ENCODE data around the gene TRIM24. TPM values are rescaled to one million over a fixed set of nuclear protein-coding genes. Genes with fewer than 3 reads are reported as not detected.
"Not testable (repeated sequence)": the region's sequence is repeated elsewhere in the genome, so short reads cannot be mapped to it uniquely, and the experiment has no call there.

TRIM24 gene
- total RNA-seq, 2 experiments from 2014 or later = 11.6 to 12.3 TPM

DNA sequence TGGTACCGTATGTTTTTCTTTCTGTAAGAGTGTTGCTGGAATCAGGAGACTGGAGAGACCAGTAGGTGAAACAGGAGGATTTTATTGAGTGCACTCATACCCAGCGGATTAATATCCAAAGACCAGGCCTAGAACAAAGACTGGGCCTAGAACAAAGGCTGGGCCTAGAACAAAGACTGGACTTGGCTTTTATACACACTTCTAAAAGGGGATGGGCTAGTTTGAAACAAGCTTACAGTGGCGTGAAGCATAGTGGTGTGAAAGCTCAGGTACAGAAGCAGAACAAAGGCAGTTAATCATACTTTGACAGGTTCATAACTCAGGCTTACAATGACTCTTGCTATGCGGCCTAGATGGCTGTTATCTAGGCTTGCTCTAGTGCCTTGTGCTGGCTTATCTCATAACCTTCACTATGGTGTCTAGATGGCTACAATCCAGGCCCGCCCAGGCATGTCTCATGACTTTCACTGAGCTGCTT, 67.7 kb downstream of the TRIM24 start:
- Mint-ChIP-seq H3K36me3 (ENCODE audit: low read depth) (peaks cover 66% of the 10 kb centered on the region), H3K4me3 (no peak overlapping the region), H3K9me3 (peaks cover 25% of the 10 kb centered on the region), H3K27ac (peak overlapping the region; percentile 41), H3K4me1 (ENCODE audit: low read depth) (no peaks in the 10 kb centered on the region), H3K27me3 (ENCODE audit: low read depth) (no peaks in the 10 kb centered on the region)
- CTCF ChIA-PET = no interaction called here
- peak; percentile 9 for DNase-seq
- intact Hi-C loops (cut with micrococcal nuclease) = no loop called here

DNA sequence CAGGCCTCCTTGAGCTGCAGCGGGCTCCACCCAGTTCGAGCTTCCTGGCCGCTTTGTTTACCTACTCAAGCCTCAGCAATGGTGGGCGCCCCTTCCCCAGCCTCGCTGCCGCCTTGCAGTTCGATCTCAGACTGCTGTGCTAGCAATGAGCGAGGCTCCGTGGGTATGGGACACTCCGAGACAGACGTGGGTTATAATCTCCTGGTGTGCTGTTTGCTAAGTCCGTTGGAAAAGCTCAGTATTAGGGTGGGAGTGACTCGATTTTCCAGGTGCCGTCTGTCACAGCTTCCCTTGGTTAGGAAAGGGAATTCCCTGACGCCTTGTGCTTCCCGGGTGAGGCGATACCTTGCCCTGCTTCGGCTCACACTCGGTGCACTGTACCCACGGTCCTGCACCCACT, 76.8 kb downstream of the TRIM24 start:
- H3K27ac Mint-ChIP-seq; DNase-seq; intact Hi-C loops (cut with micrococcal nuclease); H3K9me3 Mint-ChIP-seq; H3K27me3 Mint-ChIP-seq (ENCODE audit: low read depth); H3K4me1 Mint-ChIP-seq (ENCODE audit: low read depth); CTCF ChIA-PET; H3K4me3 Mint-ChIP-seq: not testable (repeated sequence)
- peaks cover 72% of the 10 kb centered on the region for H3K36me3 Mint-ChIP-seq (ENCODE audit: low read depth)

DNA sequence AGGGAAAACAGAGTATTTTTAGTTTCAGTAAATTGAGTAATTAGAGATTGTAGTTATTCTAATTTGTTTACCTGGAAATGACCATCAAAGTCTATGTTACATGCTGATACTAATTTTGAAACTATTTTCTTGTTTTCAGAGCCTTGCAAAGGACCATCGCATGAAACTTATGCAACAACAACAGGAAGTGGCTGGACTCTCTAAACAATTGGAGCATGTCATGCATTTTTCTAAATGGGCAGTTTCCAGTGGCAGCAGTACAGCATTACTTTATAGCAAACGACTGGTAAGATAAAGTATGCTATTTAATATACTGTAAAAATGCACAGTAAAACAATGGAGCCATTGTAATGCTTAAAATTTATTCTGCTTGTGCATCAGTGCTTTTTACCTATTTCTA, 78.5 kb downstream of the TRIM24 start:
- no peak overlapping the region for H3K27ac Mint-ChIP-seq
- peaks cover 9% of the 10 kb centered on the region for H3K4me1 Mint-ChIP-seq (ENCODE audit: low read depth)
- peaks cover 4% of the 10 kb centered on the region for H3K9me3 Mint-ChIP-seq
- CTCF ChIA-PET = no interaction called here
- no peak for DNase-seq
- intact Hi-C loops (cut with micrococcal nuclease) = no loop called here
- H3K36me3 Mint-ChIP-seq (ENCODE audit: low read depth) = peaks cover 66% of the 10 kb centered on the region
- H3K27me3 Mint-ChIP-seq (ENCODE audit: low read depth) = no peaks in the 10 kb centered on the region
- H3K4me3 Mint-ChIP-seq = no peak overlapping the region

DNA sequence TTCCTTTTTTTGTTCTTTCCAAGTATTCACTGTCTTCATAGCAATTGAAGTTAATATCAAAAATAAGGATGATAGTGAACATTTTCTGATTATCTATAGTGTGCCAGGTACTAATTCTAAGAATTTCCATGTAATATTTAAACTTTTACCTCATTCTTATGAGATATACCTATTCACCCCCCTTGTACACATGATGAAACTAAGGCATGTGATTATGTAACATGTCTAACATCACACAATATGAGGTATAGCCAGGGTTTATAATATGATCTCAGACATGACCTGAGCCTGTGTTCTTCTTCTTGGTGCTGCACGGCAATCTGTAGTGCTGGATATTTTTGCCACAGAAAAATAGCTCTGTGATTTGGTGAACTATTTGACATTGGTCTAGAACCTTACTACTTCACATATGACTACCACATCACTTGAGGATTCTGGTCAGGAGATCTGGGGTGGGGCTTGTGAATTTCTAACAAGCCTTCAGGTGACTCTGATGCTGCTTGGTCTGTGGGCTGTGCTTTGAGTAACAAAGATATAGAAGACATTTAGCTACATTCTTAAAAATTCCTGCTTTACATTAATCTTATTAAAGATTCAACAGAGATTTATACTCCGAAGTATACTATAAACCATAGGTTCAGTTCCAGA, 79.1 kb downstream of the TRIM24 start:
- Mint-ChIP-seq H3K36me3 (ENCODE audit: low read depth) (peaks cover 66% of the 10 kb centered on the region), H3K4me1 (ENCODE audit: low read depth) (peaks cover 9% of the 10 kb centered on the region), H3K27me3 (ENCODE audit: low read depth) (no peaks in the 10 kb centered on the region), H3K27ac (no peak overlapping the region), H3K4me3 (no peak overlapping the region), H3K9me3 (peaks cover 4% of the 10 kb centered on the region)
- intact Hi-C loops (cut with micrococcal nuclease) = no loop called here
- CTCF ChIA-PET = interaction anchor here (0.7 kb wide), 1 partner anchor 10 kb away, joined by 3 read pairs; no protein-coding TSS in a partner anchor
- DNase-seq = no peak

DNA sequence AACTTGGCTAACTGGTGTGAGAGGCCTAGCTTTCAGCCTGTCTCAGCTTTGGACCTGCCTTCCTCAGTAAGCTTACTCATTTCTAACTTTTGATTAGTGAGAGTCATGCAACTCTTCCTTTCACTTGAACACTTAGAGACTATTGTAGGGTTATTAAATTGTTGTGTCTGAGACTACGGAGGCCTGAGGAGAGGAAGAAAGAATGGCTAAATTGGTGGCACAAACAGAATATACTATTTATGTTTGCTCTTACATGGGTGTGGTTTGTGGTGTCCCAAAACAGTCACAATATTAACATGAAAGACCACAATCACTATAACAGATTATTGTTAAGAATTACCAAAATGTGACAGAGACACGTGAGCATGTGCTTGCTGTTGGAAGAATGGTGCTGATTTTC, 82.1 kb downstream of the TRIM24 start:
- peaks cover 72% of the 10 kb centered on the region for H3K36me3 Mint-ChIP-seq (ENCODE audit: low read depth)
- intact Hi-C loops (cut with micrococcal nuclease) = no loop called here

DNA sequence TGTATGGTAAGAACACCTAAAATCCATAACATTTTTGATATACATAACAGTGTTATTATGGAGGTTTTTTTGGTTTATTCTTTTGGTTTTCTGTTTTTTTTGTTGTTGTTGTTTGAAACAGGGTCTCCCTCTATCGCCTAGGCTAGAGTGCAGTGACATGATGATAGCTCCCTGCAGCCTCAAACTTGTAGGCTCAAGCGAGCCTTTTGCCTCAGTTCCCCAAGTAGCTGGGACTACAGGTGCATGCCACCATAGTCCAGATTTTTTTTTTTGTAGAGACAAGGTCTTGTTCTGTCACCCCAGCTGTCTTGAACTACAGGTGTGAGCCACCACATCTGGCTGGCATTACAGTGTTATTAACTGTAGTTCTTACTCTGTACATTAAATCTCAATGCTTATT, 83.7 kb downstream of the TRIM24 start:
- no peak for DNase-seq
- intact Hi-C loops (cut with micrococcal nuclease) = no loop called here
- Mint-ChIP-seq H3K4me1 (ENCODE audit: low read depth) (peaks cover 8% of the 10 kb centered on the region), H3K27ac (no peak overlapping the region), H3K9me3 (peaks cover 5% of the 10 kb centered on the region), H3K36me3 (ENCODE audit: low read depth) (peaks cover 70% of the 10 kb centered on the region), H3K4me3 (no peak overlapping the region), H3K27me3 (ENCODE audit: low read depth) (no peaks in the 10 kb centered on the region)
- CTCF ChIA-PET = no interaction called here

More for the DNA sequence above, 82.1 kb downstream of the TRIM24 start:
- H3K27ac Mint-ChIP-seq = no peak overlapping the region
- H3K4me3 Mint-ChIP-seq = no peak overlapping the region
- H3K27me3 Mint-ChIP-seq (ENCODE audit: low read depth) = no peaks in the 10 kb centered on the region
- DNase-seq = no peak
- CTCF ChIA-PET = no interaction called here
- peaks cover 8% of the 10 kb centered on the region for H3K4me1 Mint-ChIP-seq (ENCODE audit: low read depth)
- H3K9me3 Mint-ChIP-seq = peaks cover 5% of the 10 kb centered on the region

DNA sequence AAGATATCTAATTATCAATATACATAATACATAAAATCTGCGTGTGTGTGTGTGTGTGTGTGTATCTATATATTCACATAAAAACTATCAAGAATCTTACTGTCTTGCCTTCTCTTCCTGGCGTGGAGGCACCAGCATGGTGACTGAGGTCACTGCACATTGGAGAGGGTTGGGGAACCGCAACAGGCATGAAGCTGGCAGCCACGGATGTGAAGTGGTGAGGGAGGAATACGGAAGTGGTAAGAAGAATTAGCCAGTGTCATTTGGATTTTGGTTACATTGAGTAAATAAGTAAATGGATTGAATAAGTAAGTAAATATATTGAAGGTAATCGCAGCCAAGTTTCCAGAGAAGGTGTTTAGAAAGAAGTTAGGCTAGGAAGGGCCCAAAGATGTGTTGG, 85.1 kb downstream of the TRIM24 start:
- H3K9me3 Mint-ChIP-seq = peaks cover 6% of the 10 kb centered on the region
- H3K4me1 Mint-ChIP-seq (ENCODE audit: low read depth) = peaks cover 8% of the 10 kb centered on the region
- H3K4me3 Mint-ChIP-seq = no peak overlapping the region
- intact Hi-C loops (cut with micrococcal nuclease) = no loop called here
- CTCF ChIA-PET = no interaction called here
- DNase-seq = no peak
- H3K36me3 Mint-ChIP-seq (ENCODE audit: low read depth) = peaks cover 71% of the 10 kb centered on the region
- no peak overlapping the region for H3K27ac Mint-ChIP-seq
- no peaks in the 10 kb centered on the region for H3K27me3 Mint-ChIP-seq (ENCODE audit: low read depth)

DNA sequence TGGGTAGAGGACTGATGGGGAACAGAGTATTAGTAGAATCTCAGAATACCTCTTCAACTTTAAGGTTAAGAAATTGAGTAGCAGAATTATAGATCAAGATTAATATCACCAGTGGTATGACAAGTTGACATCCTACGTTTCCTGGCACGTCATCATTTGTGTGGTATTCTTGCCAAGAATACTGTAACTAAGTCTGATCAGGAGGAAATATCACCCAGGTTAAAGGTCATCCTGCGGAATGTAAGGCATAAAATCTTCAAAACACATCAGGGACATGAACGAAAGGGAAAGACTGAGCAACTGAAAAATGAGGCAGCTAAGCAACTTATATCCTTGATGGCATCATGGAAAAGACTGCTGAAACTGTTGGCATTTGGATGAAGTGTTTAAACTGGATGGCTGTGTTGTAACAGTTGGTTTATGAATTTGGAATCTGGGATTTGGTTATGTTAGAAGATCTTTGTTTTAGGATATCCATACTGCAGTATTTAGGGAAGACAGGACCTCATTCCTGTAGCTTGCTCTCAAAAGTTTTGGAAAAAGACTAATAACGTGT, 86.1 kb downstream of the TRIM24 start:
- intact Hi-C loops (cut with micrococcal nuclease) = no loop called here
- H3K27me3 Mint-ChIP-seq (ENCODE audit: low read depth) = no peaks in the 10 kb centered on the region
- peaks cover 8% of the 10 kb centered on the region for H3K4me1 Mint-ChIP-seq (ENCODE audit: low read depth)
- peaks cover 71% of the 10 kb centered on the region for H3K36me3 Mint-ChIP-seq (ENCODE audit: low read depth)
- DNase-seq = no peak
- peaks cover 12% of the 10 kb centered on the region for H3K9me3 Mint-ChIP-seq
- H3K27ac Mint-ChIP-seq = no peak overlapping the region
- no peak overlapping the region for H3K4me3 Mint-ChIP-seq
- CTCF ChIA-PET = no interaction called here

DNA sequence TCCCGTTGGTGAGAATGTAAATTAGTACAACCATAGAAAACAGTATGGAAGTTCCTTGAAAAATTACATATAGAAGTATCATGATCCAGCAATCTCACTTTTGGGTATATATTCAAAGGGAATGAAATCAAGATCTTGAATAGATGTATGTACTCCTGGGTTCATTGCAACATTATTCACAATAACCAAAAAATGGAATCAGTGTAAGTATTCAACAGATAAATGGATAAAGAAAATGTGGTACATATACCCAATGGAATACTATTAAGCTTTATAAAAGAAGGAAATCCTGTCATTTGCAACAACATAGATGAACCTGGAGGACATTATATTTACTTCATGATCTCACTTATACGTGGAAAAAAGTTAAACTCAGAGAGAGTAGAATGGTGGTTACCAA, 86.8 kb downstream of the TRIM24 start:
- Mint-ChIP-seq H3K27ac (no peak overlapping the region), H3K4me1 (ENCODE audit: low read depth) (peaks cover 6% of the 10 kb centered on the region), H3K4me3 (no peak overlapping the region), H3K36me3 (ENCODE audit: low read depth) (peaks cover 69% of the 10 kb centered on the region), H3K9me3 (peaks cover 13% of the 10 kb centered on the region), H3K27me3 (ENCODE audit: low read depth) (no peaks in the 10 kb centered on the region)
- DNase-seq = no peak
- CTCF ChIA-PET = no interaction called here
- intact Hi-C loops (cut with micrococcal nuclease) = no loop called here

DNA sequence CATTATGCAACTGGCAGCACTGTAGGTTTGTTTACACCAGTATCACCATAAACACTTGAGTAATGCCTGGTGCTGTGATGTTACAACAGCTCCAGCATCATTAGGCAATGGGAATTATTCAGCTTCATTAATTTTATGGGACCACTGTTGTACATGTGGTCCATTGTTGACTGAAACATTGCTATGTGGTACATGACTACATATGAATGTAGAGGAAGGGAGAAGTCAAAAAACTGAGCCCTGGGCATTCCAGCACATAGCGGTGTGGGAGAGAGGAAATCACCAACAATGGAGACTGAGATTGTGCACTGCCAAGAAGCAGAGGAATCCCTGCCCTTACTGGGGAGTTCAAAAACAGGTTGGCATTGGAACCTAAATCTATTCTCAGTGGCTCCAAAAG, 89.0 kb downstream of the TRIM24 start:
- CTCF ChIA-PET = interaction anchor here (0.6 kb wide), 1 partner anchor 645 kb away, joined by 3 read pairs; no protein-coding TSS in a partner anchor
- peaks cover 80% of the 10 kb centered on the region for H3K36me3 Mint-ChIP-seq (ENCODE audit: low read depth)
- DNase-seq = no peak
- no peak overlapping the region for H3K27ac Mint-ChIP-seq
- no peaks in the 10 kb centered on the region for H3K4me1 Mint-ChIP-seq (ENCODE audit: low read depth)
- no peaks in the 10 kb centered on the region for H3K27me3 Mint-ChIP-seq (ENCODE audit: low read depth)
- intact Hi-C loops (cut with micrococcal nuclease) = no loop called here
- H3K9me3 Mint-ChIP-seq = peaks cover 25% of the 10 kb centered on the region
- H3K4me3 Mint-ChIP-seq = no peak overlapping the region

DNA sequence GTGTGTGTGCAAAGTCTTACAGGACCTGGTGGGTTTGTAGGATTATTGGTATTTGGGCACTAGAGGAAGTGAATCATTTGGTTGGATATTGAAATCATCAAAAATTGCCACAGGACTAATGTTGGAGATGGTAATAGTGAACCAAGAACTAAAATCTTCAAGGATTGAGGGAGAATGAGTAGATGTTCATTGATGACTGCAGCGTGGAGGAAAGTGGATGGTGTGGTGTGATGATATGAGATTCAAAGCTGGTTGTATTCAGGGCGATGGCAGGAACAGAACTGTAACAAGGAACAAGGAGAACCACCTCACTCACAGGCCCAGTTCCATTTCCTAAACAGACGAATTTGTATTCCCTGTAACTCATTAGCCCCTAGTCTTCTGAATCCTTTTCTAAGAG, 90.3 kb downstream of the TRIM24 start:
- H3K27me3 Mint-ChIP-seq (ENCODE audit: low read depth) = no peaks in the 10 kb centered on the region
- CTCF ChIA-PET = no interaction called here
- peaks cover 25% of the 10 kb centered on the region for H3K9me3 Mint-ChIP-seq
- intact Hi-C loops (cut with micrococcal nuclease) = no loop called here
- DNase-seq = no peak
- H3K36me3 Mint-ChIP-seq (ENCODE audit: low read depth) = peaks cover 79% of the 10 kb centered on the region
- no peaks in the 10 kb centered on the region for H3K4me1 Mint-ChIP-seq (ENCODE audit: low read depth)
- H3K27ac Mint-ChIP-seq = no peak overlapping the region
- no peak overlapping the region for H3K4me3 Mint-ChIP-seq

DNA sequence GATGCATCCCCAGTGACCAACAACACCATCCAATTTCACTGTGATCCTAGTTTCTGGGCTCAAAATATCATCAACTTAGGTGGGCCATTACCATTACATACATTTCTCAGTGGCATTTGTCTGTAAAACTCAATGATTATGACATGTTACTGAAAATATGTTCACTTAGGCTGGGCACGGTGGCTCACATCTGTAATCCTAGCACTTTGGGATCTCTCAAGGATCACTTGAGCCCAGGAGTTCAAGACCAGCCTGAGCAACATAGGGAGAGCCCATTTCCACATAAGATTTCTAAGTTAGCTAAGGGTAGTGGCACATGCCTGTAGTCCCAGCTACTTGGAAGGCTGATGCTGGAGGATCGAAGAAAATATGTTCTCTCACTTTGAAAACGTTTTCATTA, 91.0 kb downstream of the TRIM24 start:
- CTCF ChIA-PET = no interaction called here
- no peak for DNase-seq
- H3K27ac Mint-ChIP-seq = no peak overlapping the region
- H3K27me3 Mint-ChIP-seq (ENCODE audit: low read depth) = no peaks in the 10 kb centered on the region
- H3K9me3 Mint-ChIP-seq = peaks cover 26% of the 10 kb centered on the region
- intact Hi-C loops (cut with micrococcal nuclease) = no loop called here
- peaks cover 77% of the 10 kb centered on the region for H3K36me3 Mint-ChIP-seq (ENCODE audit: low read depth)
- no peaks in the 10 kb centered on the region for H3K4me1 Mint-ChIP-seq (ENCODE audit: low read depth)
- H3K4me3 Mint-ChIP-seq = no peak overlapping the region

DNA sequence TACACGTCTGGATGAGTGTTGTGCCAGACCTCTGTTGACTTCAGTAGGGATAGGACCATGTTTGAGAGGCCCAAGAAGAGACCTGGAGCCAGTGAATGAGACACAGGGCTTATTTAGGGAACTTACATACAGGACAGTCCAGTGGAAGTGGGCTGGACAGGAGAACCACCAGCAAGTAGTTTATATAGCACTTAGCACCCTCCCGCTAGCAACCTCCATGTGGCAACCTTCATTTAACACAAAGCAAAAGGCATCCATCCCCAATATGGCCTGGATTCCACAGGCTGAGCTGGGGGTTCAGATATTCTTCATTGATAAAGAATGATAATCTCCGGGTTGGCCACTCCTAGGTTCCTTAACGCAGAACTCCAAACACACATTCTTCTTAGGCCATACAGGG, 93.7 kb downstream of the TRIM24 start:
- Mint-ChIP-seq H3K36me3 (ENCODE audit: low read depth) (peaks cover 86% of the 10 kb centered on the region), H3K27ac (no peak overlapping the region), H3K4me1 (ENCODE audit: low read depth) (no peaks in the 10 kb centered on the region), H3K9me3 (peaks cover 47% of the 10 kb centered on the region), H3K27me3 (ENCODE audit: low read depth) (no peaks in the 10 kb centered on the region), H3K4me3 (no peak overlapping the region)
- DNase-seq = no peak
- intact Hi-C loops (cut with micrococcal nuclease) = no loop called here
- CTCF ChIA-PET = interaction anchor here (0.6 kb wide), 1 partner anchor 184 kb away, joined by 3 read pairs; no protein-coding TSS in a partner anchor
